ENCODE measurements around the gene CLDN20.
"Not testable (repeated sequence)": the region's sequence is repeated elsewhere in the genome, so short reads cannot be mapped to it uniquely, and the experiment has no call there.

Gene CLDN20

DNA sequence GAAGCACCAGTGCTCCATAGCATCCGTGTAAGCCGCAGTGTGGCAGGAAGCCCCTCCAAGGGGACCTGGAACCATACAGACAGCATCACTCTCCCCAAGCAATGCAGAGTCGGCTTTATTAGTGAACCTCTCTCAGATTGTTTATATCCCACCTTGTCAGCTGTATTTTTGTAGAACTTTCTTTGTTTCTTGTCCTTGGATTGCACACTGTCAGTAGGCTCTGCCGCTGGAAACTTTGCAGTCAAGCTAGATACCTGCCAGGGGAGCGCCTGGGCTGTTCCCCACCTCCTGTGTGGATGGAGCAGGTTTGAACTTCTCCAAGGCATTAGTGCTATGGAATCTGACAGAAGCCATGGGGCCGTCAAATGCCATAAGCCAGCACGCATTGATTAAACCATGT lies 18.6 kb upstream of the CLDN20 start:
- no peak for DNase-seq (ENCODE audit: low read depth)

DNA sequence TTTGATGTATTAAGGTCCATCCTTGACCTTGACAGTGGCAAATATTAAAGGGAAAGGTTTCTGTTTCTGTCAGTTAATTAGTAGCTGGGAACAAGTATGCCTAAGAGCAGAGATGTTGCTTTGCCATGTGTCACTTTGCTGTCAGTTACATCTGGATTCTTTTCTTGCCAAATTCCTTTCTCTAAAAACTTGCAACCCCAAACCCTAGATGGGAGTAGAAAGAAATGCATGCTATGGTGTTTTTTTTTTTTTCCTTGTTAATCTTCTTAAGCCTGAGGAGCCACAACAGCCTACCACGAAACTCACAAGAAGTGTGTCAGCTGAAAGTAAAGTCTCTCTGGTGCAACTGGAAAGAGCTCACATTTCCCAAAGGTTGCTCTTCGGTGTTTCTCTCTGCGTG lies 18.0 kb upstream of the CLDN20 start:
- no peak for DNase-seq (ENCODE audit: low read depth)

DNA sequence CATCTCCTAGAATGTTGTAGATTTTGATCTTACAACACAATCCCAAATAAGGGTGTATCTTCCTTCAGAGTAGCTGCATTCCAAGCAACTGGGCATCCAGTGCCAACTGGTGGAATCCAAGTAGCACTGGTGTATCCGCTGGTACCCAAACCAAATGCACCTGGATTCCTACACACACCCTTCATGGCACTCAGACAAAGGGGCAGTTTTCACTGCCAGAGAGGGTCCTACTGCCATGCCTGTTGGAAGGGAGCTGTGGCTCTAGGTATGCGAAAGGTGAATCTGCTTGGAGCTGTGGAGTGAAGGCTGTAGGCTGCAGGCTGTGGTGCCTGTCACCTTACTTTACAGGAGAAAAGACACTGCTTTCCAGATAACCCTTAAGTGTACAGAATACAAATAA lies 17.0 kb upstream of the CLDN20 start:
- DNase-seq (ENCODE audit: low read depth) = no peak

DNA sequence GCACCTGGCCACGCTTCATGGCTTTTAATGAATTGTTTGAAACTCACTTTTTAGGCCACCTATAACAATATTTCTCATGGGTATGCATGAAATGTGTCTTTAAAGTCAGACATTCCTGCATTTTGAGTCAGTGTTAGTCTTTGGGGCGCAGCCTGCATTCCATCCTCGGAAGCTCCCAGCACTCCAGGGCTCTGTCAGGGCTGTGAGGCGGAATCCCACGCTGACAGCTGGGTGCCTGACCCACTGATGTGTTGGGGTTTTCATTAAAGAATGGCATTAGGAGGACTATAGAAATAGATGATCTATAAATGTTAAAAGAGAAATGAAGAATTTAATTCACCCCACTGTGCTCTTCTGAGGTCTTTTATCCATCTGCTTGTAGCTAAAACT lies 16.2 kb upstream of the CLDN20 start:
- no peak for DNase-seq (ENCODE audit: low read depth)

DNA sequence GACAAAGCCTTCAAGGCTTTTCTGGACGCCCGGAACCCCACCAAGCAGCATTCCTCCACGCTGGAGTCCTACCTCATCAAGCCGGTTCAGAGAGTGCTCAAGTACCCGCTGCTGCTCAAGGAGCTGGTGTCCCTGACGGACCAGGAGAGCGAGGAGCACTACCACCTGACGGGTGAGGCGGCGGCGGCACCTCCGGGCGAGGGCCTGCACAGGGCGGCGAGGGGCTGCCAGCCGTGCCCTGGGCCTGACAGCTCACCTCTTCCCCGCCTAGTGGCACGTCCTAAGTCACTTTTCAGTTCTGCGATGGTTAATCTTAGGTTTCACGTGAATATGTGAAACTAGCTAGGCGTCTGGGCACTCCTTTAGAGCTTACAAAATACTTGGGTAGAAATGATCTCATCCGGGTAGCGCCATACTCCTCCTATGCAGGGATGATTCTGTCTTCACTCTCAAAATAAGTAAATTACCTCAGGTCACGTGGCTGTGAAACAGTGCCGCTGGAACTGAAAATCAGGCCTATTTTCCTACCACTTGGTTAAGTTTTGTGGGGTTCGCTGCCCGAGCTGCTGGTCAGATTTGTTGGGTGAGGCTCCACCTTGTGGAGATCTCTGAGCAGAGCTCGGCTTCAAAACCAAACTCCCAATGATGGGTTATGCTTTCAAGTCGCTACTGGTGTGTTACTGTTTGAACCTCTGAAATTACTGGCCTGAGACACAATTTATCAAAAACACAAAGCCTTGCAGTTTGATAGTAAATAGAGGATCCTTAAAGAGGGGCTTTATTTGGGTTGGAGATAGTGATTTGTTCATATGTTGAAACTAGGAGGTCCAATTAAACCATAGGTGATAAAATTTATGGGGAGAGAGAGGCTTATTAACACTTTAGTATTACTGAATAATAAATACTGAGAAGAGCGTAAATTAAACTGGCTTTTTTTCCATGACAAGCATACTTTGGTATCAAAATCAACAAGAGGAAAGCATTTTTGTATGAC lies 15.5 kb upstream of the CLDN20 start:
- no peak for DNase-seq (ENCODE audit: low read depth)

DNA sequence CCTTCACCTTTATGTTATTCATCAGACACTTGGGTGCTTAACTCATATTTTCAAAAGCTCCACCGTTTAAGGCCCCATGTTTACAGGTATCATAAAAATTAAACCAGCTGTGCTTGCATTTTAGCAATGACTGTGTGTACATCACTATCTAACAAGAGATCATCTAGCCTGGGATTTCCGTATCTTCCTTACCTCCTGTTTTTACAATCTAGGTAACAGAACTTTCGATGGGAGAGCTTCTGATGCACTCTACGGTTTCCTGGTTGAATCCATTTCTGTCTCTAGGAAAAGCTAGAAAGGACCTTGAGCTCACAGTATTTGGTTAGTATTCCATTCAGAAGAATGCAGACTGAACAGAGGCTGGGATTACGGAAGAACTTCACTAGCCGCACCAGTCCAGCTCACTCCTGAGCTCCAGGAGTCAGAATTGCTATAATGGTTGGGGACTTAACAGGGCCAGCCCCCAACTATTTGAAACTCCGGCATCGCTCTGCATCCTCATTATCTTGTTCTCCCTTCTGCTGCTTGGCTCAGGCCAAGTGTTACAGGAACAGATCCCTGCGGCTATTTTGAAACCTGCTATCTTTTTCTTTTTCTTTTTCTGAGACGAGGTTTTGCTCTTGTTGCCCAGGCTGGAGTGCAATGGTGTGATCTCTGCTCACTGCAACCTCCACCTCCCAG lies 13.0 kb upstream of the CLDN20 start:
- DNase-seq (ENCODE audit: low read depth) = no peak

DNA sequence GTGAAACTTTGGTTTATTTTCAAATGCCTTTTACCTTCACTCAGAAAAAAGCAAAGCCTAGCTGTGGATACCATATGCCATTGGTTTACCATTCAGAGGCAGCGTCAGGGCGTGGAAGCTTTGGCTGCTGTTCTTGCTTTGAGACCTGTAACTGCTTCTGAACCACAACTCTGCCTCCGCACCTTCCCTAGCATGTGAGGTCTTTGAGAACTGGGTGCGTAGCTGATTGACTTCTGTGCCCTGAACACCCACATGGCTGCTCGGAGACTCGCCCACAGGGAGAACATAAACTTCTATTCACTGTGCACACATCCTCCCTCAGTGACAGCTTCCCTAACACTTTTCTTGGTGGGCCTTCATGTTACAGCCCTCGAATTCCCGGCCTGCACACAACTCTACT lies 11.2 kb upstream of the CLDN20 start:
- no peak for DNase-seq (ENCODE audit: low read depth)

DNA sequence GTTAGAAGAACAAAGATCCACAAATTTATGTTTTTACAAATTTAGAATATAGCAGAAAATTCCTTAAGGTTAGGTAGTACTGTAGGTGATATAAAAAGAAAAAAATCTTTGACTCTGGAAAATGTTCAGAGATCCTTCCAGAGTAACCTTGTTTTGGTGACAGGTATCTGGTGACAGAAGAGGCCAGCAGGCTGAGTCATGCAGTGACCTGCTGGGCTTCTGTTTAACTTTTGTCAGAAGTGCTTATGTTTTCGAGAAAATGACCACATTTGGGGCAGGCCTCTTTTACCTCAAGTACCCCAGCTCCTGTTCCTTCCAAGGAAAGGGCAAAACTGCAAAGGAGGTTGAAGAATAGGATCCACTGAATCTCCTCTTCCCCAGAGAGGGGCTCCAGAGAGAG lies 10.5 kb upstream of the CLDN20 start:
- no peak for DNase-seq (ENCODE audit: low read depth)

DNA sequence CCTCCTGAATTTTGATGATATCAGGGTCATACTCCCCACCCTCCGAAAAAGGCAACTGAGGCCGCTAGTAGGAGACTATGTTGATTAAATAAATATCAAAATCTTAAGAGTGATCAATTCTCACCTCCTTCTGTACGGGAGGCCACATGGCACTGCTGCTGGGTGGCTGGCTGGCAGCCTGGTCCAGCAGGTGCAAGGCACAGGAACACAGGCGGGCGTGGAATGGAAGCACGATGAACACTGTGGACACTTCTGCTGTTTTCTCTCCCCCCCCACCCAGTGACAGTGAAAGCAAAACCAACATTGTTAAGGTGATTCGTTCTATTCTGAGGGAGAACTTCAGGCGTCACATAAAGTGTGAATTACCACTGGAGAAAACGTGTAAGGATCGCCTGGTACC lies 9.7 kb upstream of the CLDN20 start:
- DNase-seq (ENCODE audit: low read depth) = no peak

DNA sequence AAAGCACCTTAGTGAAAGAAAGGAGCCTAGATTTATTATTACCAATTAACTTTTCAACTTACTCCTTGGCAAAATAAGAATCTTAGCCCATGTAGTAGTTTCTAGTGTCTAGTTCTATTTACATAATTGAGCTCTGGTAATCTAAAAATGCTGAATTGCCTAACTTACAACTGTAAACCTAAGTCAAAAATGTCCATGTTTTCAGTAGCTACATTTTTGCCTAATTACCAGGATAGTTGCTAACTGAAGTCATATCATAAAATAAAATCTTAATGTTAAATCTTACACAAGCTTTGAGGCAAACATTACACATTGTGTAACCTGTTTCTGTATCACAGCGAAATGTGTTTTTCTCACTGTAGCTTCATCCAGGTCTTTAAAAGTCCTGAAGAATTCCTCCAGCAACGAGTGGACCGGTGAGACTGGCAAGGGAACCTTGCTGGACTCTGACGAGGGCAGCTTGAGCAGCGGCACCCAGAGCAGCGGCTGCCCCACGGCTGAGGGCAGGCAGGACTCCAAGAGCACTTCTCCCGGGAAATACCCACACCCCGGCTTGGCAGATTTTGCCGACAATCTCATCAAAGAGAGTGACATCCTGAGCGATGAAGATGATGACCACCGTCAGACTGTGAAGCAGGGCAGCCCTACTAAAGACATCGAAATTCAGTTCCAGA lies 7.6 kb upstream of the CLDN20 start:
- DNase-seq (ENCODE audit: low read depth) = no peak

DNA sequence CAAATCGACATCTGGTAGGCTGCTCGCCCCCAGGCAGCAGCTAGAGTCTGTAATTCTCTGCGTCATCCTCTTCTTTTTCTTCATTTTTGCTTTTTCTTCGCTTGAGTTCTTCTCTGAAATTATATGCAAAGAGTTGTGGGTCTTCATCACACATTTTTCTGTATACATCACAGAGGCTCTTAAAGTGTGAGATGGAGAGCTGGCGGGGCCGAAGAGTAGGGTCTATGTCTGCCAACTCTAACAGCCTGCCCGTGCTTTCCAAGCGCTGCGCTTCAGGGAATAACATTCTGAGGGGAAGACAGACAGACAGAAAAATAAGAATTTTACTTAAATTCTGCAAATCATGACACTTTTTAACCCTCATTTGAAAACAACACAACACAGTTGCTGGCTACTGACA lies 6.0 kb upstream of the CLDN20 start:
- DNase-seq (ENCODE audit: low read depth) = no peak

DNA sequence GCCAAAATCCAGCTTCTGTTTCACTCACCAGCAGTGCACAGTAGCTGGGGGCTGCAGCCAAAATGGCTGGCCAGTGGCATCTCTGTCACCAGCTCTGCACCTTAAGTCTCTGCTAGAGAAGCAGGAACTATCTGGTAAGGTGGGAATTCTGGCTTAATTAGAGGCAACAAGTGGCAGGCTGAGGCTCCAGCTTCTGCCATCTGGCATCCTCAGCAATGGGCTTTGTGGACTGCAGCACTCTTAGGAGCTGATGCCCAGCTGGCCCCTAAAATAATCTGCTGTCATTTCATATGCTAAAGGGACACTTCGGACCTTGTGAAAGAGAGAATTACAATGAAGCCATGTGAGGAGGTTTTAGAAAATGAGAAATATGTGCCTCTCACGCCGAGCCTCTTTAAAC lies 4.6 kb upstream of the CLDN20 start:
- no peak for DNase-seq (ENCODE audit: low read depth)

DNA sequence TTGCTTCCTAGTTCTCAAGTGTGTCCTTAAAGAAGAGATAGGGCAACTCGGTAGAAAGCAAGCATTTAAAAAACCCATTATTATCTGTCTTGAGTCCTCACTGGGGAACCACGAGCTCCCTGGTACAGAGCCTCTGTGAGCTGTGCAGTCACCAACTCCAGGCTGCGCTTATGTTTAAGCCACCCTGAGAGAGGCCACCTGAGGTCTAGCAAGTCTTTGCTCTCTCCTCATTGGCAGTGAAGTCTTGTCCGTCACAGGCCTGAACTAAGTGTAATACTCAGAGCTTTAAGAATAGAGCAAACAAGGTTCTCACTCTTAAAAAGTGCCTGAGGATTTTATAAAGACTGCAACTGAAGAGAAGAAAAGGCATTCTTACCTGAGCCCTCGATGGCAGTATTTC lies 3.9 kb upstream of the CLDN20 start:
- no peak for DNase-seq (ENCODE audit: low read depth)

DNA sequence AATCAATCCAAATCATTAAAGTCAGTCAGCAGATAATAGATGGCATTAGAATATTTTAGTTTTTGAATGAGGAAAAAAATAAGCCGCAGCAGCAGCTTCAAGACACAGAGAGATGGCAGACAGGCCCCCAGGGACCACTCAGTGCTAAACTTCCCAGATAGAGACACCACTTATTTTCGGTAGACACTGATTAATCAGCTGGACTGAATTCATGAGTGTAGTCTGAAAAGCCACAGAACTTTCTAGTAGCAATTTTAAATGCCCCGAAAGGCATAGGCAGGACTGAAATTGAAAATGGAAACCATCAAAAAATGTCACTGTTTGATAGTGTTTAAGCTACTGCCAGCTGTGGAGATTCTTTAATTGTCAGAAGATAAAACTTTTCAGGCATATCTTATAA lies 3.1 kb upstream of the CLDN20 start:
- no peak for DNase-seq (ENCODE audit: low read depth)

DNA sequence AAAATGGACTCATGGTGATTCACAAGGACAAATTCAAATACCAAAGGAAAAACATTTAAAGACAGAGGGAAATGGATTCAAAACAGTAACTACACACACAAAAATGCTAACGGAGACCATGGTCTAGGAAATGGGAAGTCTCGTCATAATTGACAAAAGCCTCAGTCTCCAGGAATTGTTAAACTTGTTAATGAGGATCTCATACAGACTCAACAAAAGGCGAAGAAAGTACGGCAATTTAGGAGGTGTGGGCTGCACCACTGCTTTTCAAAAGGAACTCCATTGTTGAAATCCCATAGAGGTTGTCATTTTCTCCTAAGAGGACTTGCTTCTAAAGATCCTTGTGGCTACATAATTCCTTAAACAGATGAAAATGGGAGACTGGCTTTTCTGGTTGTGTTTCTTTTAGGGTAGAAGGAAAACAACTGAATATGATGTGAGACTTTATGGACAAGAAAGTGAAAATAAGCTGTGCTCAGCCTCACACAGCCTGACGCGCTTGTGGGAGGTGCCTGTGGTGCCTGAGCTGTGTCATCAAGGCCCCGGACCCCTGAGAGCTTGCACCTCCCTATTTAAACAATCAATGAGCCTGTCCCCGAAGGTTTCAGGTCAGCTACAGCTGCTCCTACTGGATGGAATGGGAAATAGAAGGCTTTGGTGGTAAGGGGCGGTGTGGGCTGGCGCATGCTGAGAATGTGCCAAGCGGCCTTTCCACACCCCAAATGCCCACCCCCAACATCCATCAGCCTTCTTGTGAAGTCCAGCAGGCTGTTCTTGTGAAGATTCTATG lies 2.5 kb upstream of the CLDN20 start:
- no peak for DNase-seq (ENCODE audit: low read depth)

DNA sequence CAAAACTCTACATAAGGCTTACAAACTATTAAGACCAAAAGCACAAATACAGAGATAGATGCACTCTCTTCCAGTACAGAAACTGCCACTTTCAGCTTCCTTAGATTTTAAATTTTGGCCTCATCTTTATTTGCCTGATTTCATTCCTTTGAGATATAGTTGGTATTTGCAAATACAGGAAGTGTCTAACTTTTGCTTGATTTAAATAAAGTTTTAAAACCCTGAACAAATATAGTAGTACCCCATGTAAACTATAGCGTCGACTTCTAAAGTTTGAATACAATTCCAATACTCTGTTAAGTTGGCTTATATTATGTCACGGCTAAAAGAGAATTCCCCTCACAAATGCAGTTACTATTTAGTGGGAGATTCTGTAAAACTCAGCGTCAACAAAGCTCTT lies 1.2 kb upstream of the CLDN20 start:
- no peak for DNase-seq (ENCODE audit: low read depth)

DNA sequence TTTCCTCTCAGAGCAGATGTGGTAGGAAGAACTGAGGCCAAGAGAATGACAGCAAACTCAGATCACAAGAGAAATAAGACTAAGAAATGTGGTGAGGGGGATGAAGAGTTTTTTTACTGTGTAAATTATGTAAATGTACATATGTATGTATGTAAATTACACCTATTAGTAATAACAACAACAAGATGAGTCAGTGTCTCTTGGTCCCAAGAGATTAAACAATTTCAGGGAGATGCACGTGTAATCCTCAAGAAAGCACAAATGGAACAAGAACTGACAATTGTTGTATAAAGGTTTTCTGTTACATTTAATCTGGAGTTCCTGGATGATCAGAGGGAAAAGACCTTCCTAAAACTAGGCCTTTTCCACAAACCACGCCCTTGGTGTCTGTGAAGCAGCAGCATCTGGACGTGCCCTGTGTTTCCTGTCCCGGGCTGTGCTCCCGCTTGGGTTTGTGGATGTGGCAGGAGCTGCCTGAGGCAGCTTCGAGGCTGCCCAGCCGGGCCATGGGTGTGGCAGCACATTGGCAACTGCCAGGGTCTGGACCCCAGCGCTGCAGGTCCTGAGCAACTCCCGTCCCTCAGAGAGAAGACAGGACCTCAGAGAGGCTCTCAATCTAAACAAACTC lies 994 bp downstream of the CLDN20 start:
- DNase-seq (ENCODE audit: low read depth) = no peak

DNA sequence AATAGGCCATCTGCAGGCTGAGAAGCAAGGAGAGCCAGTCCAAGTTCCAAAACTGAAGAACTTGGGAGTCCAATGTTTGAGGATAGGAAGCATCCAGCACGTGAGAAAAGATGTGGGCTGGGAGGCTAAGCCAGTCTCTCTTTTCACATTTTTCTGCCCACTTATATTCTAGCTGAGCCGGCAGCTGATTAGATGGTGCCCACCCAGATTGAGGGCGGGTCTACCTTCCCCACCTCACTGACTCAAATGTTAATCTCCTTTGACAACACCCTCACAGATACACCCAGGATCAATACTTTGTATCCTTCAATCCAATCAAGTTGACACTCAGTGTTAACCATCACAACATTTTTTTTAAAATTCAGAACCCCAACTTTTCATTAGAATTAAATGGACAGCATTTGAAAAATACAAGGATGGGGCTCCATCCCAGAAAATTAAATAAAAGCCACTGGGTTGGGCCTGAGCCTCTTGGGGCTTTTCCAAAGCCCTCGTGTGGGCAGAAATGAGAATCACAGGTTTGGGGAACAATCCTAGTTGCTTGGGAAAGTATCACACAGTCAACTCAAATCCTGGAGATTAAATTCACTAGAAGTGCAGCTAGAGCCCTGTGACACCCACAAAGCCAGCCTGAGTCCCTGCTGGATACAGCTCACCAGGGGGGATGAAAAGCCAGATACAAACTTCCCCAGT lies 2.2 kb downstream of the CLDN20 start:
- no peak for DNase-seq (ENCODE audit: low read depth)

DNA sequence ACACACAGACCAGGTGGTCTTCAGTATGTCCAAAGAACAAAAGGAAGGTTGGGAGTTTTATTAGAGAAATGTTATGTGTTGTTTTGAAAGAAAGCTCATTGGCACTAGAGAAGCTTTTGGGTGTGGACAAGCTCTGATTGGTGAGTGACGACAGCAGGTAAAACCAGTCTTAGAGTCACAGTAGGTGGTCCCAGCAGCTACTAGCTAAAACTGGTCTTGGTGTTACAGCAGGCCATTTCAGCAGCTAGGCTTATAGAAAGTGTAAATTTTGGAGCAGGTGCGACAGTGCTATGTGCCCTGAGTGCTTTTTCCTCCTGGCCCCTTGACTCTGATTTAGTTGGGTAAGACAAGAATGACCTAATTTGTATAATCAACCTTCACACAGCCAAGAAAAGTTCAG lies 3.6 kb downstream of the CLDN20 start:
- no peak for DNase-seq (ENCODE audit: low read depth)

DNA sequence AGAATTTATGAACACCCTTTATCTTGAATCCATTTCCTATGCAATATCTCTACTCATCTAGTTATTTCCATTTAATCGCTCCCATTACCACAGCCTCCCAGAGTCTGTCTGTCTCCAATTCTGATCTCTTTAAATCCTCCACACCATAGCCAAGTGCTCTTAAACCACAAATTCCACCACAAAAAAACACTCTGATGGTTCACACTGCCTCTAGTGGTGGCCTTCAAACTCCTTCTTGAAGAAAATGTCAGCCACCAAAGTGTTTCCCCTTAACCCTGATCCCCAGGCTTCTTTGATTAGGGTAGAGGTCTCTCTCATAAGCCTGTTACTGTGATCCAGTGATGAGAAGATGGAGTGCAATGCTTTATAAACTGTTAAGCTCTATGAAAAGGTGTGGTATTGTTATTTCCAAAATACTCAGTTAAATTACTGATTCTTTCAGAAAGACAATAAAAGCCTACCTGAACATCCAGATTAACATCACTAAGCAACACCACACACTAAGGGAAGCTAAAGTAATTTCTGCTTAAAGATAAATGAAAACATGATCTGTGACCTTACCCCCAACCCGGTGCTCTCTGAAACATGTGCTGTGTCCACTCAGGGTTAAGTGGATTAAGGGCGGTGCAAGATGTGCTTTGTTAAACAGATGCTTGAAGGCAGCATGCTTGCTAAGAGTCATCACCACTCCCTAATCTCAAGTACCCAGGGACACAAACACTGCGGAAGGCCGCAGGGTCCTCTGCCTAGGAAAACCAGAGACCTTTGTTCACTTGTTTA lies 4.5 kb downstream of the CLDN20 start:
- not testable (repeated sequence) for DNase-seq (ENCODE audit: low read depth)
